ENCODE results near the gene ASCL1. TPM values are rescaled to one million over a fixed set of nuclear protein-coding genes. Genes with fewer than 3 reads are reported as not detected.

ASCL1 gene
- total and polyA plus RNA-seq, 2 of the 13 experiments (the other 11 are each of a cell fraction or from before 2014, with no cell fraction given), result not detected

DNA sequence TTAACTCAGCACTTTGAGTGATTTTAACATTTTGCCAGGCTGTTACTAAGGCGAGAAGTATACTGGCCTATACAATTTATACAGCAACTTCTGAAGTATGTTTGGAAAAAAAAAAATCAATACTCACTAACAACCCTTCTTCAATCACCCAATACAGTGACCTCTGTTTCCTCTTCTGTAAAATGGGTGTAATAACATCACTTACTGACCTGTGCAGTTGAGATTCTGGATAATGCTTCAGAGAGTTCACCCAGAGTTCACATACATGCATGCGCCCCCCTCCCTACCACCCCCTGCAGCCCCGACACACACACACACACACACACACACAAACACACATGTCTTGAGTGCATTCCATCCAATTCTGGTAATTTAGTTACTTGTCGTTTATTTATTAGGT lies 49.6 kb upstream of the ASCL1 start:
- Histone ChIP-seq H3K4me2 (ENCODE audit: low read depth, low read length) (no peak overlapping the region), H3K4me1 (ENCODE audit: insufficient read depth, low read length) (peaks cover 92% of the 10 kb centered on the region), H3K79me2 (ENCODE audit: insufficient read depth, low read length) (peaks cover 95% of the 10 kb centered on the region), H4K20me1 (ENCODE audit: insufficient read depth, low read length) (no peaks in the 10 kb centered on the region), H2AFZ (ENCODE audit: low read length) (no peak overlapping the region), H3K9ac (ENCODE audit: insufficient read depth, low read depth, low read length) (no peak overlapping the region), H3K36me3 (replicated peaks in 1 of 2; ENCODE audit: control insufficient read depth in 1 of 2, insufficient read depth in 2 of 2, low read length in 2 of 2) (peaks cover 12 to 16% of the 10 kb centered on the region in 2 experiments), H3K27ac (ENCODE audit: extremely low read length, insufficient read depth, low read length) (no peak overlapping the region), H3K27me3 (ENCODE audit: control insufficient read depth in 1 of 2, insufficient read depth in 2 of 2, low read length in 2 of 2) (no peaks in the 10 kb centered on the region), H3K9me3 (ENCODE audit: low read length) (no peaks in the 10 kb centered on the region), H3K4me3 (replicated peaks in 1 of 3; ENCODE audit: insufficient read depth in 1 of 3, low read depth in 2 of 3, low read length in 3 of 3) (no peak overlapping the region)
- intact Hi-C loops (cut with micrococcal nuclease; ENCODE audit: unreplicated experiment) (no loop called here), in situ Hi-C loops (cut with HindIII; ENCODE audit: extremely low pct_ligation_motif_present, low pct_unique_long_range_greater_than_20kb) (no loop called here)
- FAIRE-seq (no peak), ATAC-seq (no peak), DNase-seq (ENCODE audit: low spot score) (no peak)
- POLR2A ChIA-PET, result interaction anchor here (0.8 to 2.1 kb wide), 3 partner anchors 9 to 10 kb away, joined by 3 to 5 read pairs (median 3); partner anchors contain the start of gene PAH
- no TSS peak for BruUV-seq (replicated peaks)
- CTCF ChIA-PET (ENCODE audit: low intra/inter-chr PET ratio, low total read pairs), result no interaction called here
- WGBS (ENCODE audit: low lambda C conversion rate), result 93% methylated on average over 4 of the region's 4 CpGs
- TF ChIP-seq ZNF629 (CRISPR knock-in tag; conservative IDR thresholded peaks at IDR 0.05) (peak; percentile 93), STAT5B (CRISPR knock-in tag; IDR thresholded peaks at IDR 0.05) (no peak), CHD4 (IDR thresholded peaks at IDR 0.05; ENCODE audit: borderline replicate concordance, low read length) (0 out of 2 replicates have a peak, but pooled peaks have one; percentile 48), ZMYM3 (CRISPR knock-in tag; IDR thresholded peaks at IDR 0.05) (0 out of 2 replicates have a peak, but pooled peaks have one; percentile 42), RBFOX2 (IDR thresholded peaks at IDR 0.05; ENCODE audit: low read depth, low read length) (peak; percentile 52; the same call in 1 of the 2 replicates), KDM1A (CRISPR knock-in tag; IDR thresholded peaks at IDR 0.05) (peak; percentile 79; the same call in 1 of the 2 replicates)
- TF ChIP-seq, protein P1, sequence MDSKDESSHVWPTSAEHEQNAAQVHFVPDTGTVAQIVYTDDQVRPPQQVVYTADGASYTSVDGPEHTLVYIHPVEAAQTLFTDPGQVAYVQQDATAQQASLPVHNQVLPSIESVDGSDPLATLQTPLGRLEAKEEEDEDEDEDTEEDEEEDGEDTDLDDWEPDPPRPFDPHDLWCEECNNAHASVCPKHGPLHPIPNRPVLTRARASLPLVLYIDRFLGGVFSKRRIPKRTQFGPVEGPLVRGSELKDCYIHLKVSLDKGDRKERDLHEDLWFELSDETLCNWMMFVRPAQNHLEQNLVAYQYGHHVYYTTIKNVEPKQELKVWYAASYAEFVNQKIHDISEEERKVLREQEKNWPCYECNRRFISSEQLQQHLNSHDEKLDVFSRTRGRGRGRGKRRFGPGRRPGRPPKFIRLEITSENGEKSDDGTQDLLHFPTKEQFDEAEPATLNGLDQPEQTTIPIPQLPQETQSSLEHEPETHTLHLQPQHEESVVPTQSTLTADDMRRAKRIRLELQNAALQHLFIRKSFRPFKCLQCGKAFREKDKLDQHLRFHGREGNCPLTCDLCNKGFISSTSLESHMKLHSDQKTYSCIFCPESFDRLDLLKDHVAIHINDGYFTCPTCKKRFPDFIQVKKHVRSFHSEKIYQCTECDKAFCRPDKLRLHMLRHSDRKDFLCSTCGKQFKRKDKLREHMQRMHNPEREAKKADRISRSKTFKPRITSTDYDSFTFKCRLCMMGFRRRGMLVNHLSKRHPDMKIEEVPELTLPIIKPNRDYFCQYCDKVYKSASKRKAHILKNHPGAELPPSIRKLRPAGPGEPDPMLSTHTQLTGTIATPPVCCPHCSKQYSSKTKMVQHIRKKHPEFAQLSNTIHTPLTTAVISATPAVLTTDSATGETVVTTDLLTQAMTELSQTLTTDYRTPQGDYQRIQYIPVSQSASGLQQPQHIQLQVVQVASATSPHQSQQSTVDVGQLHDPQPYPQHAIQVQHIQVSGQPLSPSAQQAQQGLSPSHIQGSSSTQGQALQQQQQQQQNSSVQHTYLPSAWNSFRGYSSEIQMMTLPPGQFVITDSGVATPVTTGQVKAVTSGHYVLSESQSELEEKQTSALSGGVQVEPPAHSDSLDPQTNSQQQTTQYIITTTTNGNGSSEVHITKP (CRISPR knock-in tag; IDR thresholded peaks at IDR 0.05; ENCODE audit: low read depth), result no peak

Data from HepG2 (cell line).